Tibial artery (tissue), 4 donors: ENCODE data around the gene AHCYL2.

Experiments
- DNase-seq, 2 donors: peaks; one replicate each; pipeline ENCODE4 v3.0.0-alpha.2; 2019
- H3K27ac ChIP-seq, 2 donors: fragments of 200-600 bp; sonication (generic) in 1 of 2; 1 replicate in 1 of 2; 2 replicates in 1 of 2; pipeline ENCODE4 v1.5.1; 2018 to 2019; ENCODE audit warnings: mild to moderate bottlenecking in 1 of 2
- H3K27me3 ChIP-seq, 2 donors: fragments of 200-600 bp; sonication (generic) in 1 of 2; one replicate each; pipeline versions ENCODE4 v1.5.1 to v1.6.0; 2016 to 2019
- H3K36me3 ChIP-seq, 3 donors: fragments of 200-600 bp; sonication (generic) in 2 of 3; one replicate each; pipeline ENCODE4 v1.5.1; 2016 to 2019; ENCODE audit warnings: mild to moderate bottlenecking in 2 of 3
- H3K4me1 ChIP-seq, 4 donors: fragments of 200-600 bp; sonication (generic) in 2 of 4; 1 replicate in 3 of 4; 2 replicates in 1 of 4; pipeline ENCODE4 v1.5.1; 2016 to 2019
- H3K4me3 ChIP-seq, 2 donors: fragments of 200-600 bp; sonication (generic) in 1 of 2; 1 replicate in 1 of 2; 2 replicates in 1 of 2; pipeline ENCODE4 v1.5.1; 2018 to 2019; ENCODE audit warnings: mild to moderate bottlenecking in 2 of 2
- H3K9me3 ChIP-seq, 3 donors: fragments of 200-600 bp; sonication (generic) in 1 of 3; one replicate each; pipeline ENCODE4 v1.5.1; 2016 to 2019
- CTCF ChIP-seq, 2 experiments: fragments of 200-600 bp in 1 of 2; fragments of 450-650 bp in 1 of 2; IDR thresholded peaks; one replicate each; pipeline ENCODE4 v1.5.1; 2017 to 2019; ENCODE audit warnings: antibody characterized with exemption in 2 of 2, mild to moderate bottlenecking in 1 of 2, moderate library complexity in 1 of 2
- intact Hi-C: fragments of 100-400 bp; cut with DNase I; formaldehyde crosslinking; loops from one replicate; pipeline ENCODE4 v1.15.0; 2023; ENCODE audit warnings: low total_unique reads

AHCYL2 gene

GRCh38 chr7:129256221-129256620 is 31.4 kb downstream of the AHCYL2 start:
- DNase-seq = no peak
- Histone ChIP-seq H3K4me1 (no peaks in the 10 kb centered on the region), H3K4me3 (no peak overlapping the region), H3K9me3 (no peaks in the 10 kb centered on the region), H3K27ac (no peak overlapping the region), H3K27me3 (no peaks in the 10 kb centered on the region), H3K36me3 (no peaks in the 10 kb centered on the region)
- no peak for TF ChIP-seq CTCF (IDR thresholded peaks at IDR 0.05)
- intact Hi-C loops = no loop called here

- H3K36me3 ChIP-seq = no peaks in the 10 kb centered on the region
- H3K4me1 ChIP-seq = no peaks in the 10 kb centered on the region
- H3K4me3 ChIP-seq = no peak overlapping the region
- no peak overlapping the region for H3K27ac ChIP-seq
- no peaks in the 10 kb centered on the region for H3K9me3 ChIP-seq
- TF ChIP-seq CTCF (IDR thresholded peaks at IDR 0.05) = no peak
- no peak for DNase-seq
- no peaks in the 10 kb centered on the region for H3K27me3 ChIP-seq
- intact Hi-C loops = no loop called here
Observed at GRCh38 chr7:129257168-129257567, 32.3 kb downstream of the AHCYL2 start.

- Histone ChIP-seq H3K9me3 (no peaks in the 10 kb centered on the region), H3K36me3 (no peaks in the 10 kb centered on the region), H3K4me3 (no peak overlapping the region), H3K27me3 (no peaks in the 10 kb centered on the region), H3K27ac (no peak overlapping the region), H3K4me1 (no peaks in the 10 kb centered on the region)
- DNase-seq = no peak
- intact Hi-C loops = no loop called here
- TF ChIP-seq CTCF (IDR thresholded peaks at IDR 0.05) = no peak
Observed at GRCh38 chr7:129258649-129259389, 34.0 kb downstream of the AHCYL2 start.

- Histone ChIP-seq H3K4me1 (no peaks in the 10 kb centered on the region), H3K9me3 (no peaks in the 10 kb centered on the region), H3K36me3 (no peaks in the 10 kb centered on the region), H3K27me3 (no peaks in the 10 kb centered on the region), H3K4me3 (no peak overlapping the region), H3K27ac (no peak overlapping the region)
- intact Hi-C loops = no loop called here
- no peak for TF ChIP-seq CTCF (IDR thresholded peaks at IDR 0.05)
- no peak for DNase-seq
Observed at GRCh38 chr7:129262324-129262723, 37.5 kb downstream of the AHCYL2 start.

- intact Hi-C loops = no loop called here
- TF ChIP-seq CTCF (IDR thresholded peaks at IDR 0.05) = no peak
Observed at GRCh38 chr7:129263168-129263567, 38.3 kb downstream of the AHCYL2 start.

GRCh38 chr7:129264534-129264933 is 39.7 kb downstream of the AHCYL2 start:
- Histone ChIP-seq H3K9me3 (no peaks in the 10 kb centered on the region), H3K4me1 (no peaks in the 10 kb centered on the region), H3K27ac (no peak overlapping the region), H3K36me3 (no peaks in the 10 kb centered on the region), H3K27me3 (no peaks in the 10 kb centered on the region), H3K4me3 (no peak overlapping the region)
- TF ChIP-seq CTCF (IDR thresholded peaks at IDR 0.05) = no peak
- no peak for DNase-seq
- intact Hi-C loops = no loop called here

More at GRCh38 chr7:129263168-129263567, 38.3 kb downstream of the AHCYL2 start:
- no peaks in the 10 kb centered on the region for H3K9me3 ChIP-seq
- H3K36me3 ChIP-seq = no peaks in the 10 kb centered on the region
- H3K4me3 ChIP-seq = no peak overlapping the region
- DNase-seq = no peak
- no peaks in the 10 kb centered on the region for H3K4me1 ChIP-seq
- H3K27me3 ChIP-seq = no peaks in the 10 kb centered on the region
- no peak overlapping the region for H3K27ac ChIP-seq
